GM21723 (cell line): ENCODE results near the gene GUCY1A2.

Experiments
- ATAC-seq: cut with Tn5 transposase; IDR thresholded peaks from one replicate; pipeline ENCODE4 v1.9.1; 2021; ENCODE audit warnings: mild to moderate bottlenecking, moderate library complexity; ENCODE audit not compliant: unreplicated experiment

GUCY1A2 gene

GRCh38 chr11:106679181-106679580 lies 339.1 kb downstream of the GUCY1A2 start:
- ATAC-seq: no peak

GRCh38 chr11:106670069-106670468 lies 348.2 kb downstream of the GUCY1A2 start:
- no peak for ATAC-seq

- no peak for ATAC-seq
These were observed 350.1 kb downstream of the GUCY1A2 start for GRCh38 chr11:106668147-106668546.

- no peak for ATAC-seq
These were observed 361.6 kb downstream of the GUCY1A2 start for GRCh38 chr11:106656646-106657045.

GRCh38 chr11:106644824-106645223 lies 373.5 kb downstream of the GUCY1A2 start:
- no peak for ATAC-seq

GRCh38 chr11:106642331-106642730 lies 375.9 kb downstream of the GUCY1A2 start:
- no peak for ATAC-seq

GRCh38 chr11:106632283-106632682 lies 386.0 kb downstream of the GUCY1A2 start:
- no peak for ATAC-seq

- no peak for ATAC-seq
These were observed 390.6 kb downstream of the GUCY1A2 start for GRCh38 chr11:106627694-106628093.

GRCh38 chr11:106625566-106625965 lies 392.7 kb downstream of the GUCY1A2 start:
- no peak for ATAC-seq

- no peak for ATAC-seq
These were observed 393.9 kb downstream of the GUCY1A2 start for GRCh38 chr11:106624377-106624776.
